PC-9 (cell line): Measurements from ENCODE around the gene KPNA6. TPM values are rescaled to one million over a fixed set of nuclear protein-coding genes. Genes with fewer than 3 reads are reported as not detected.
"Not testable (repeated sequence)": the region's sequence is repeated elsewhere in the genome, so short reads cannot be mapped to it uniquely, and the experiment has no call there.

ENCODE experiments used
- BruUV-seq: library from RNA; stranded (reverse); fragments of 400-500 nt; replicated peaks from 2 replicates; lab custom pipeline; 2021; lab: Mats Ljungman, UMichigan
- CTCF ChIA-PET: fragments of 300-600 bp; sonication (Branson Sonifier 250); formaldehyde crosslinking; loops from one replicate; lab custom pipeline; 2022; ENCODE audit warnings: antibody characterized with exemption; lab: Charles Lee
- POLR2A ChIA-PET: fragments of 300-600 bp; sonication (Branson Sonifier 250); formaldehyde crosslinking; loops from one replicate; lab custom pipeline; 2022; ENCODE audit warnings: antibody characterized with exemption; ENCODE audit not compliant: unreplicated experiment; lab: Charles Lee
- DNase-seq, 2 experiments: peaks; one replicate each; pipeline versions ENCODE4 v3.0.0 to v3.0.0-alpha.2; 2015 to 2022; ENCODE audit warnings: mixed read lengths in 1 of 2
- H2AFZ ChIP-seq: fragments of 200-600 bp; sonication (generic); 2 replicates; pipeline ENCODE4 v1.8.1; 2017; ENCODE audit warnings: antibody characterized with exemption
- H3F3A ChIP-seq: fragments of 200-600 bp; sonication (generic); 2 replicates; pipeline ENCODE4 v1.8.1; 2017; ENCODE audit warnings: antibody characterized with exemption, mild to moderate bottlenecking, low read depth; ENCODE audit not compliant: insufficient read depth
- H3K27ac ChIP-seq: fragments of 200-600 bp; sonication (generic); 2 replicates; pipeline ENCODE4 v1.6.1; 2016; ENCODE audit warnings: mixed run types
- H3K27me3 ChIP-seq: fragments of 200-600 bp; sonication (generic); 2 replicates; pipeline ENCODE4 v1.6.1; 2016; ENCODE audit warnings: low read depth, mixed run types; ENCODE audit not compliant: insufficient read depth
- H3K36me3 ChIP-seq: fragments of 200-600 bp; sonication (generic); 2 replicates; pipeline ENCODE4 v1.6.1; 2016; ENCODE audit warnings: low read depth, mixed run types
- H3K4me1 ChIP-seq: fragments of 200-600 bp; sonication (generic); replicated peaks from 2 replicates; pipeline ENCODE4 v1.6.1; 2016; ENCODE audit warnings: mixed run types; ENCODE audit not compliant: insufficient read depth
- H3K4me2 ChIP-seq: fragments of 200-600 bp; sonication (generic); 2 replicates; pipeline ENCODE4 v1.6.1; 2017; ENCODE audit warnings: mixed run types
- H3K4me3 ChIP-seq: fragments of 200-600 bp; sonication (generic); 2 replicates; pipeline ENCODE4 v1.6.1; 2016; ENCODE audit warnings: mixed run types
- H3K79me2 ChIP-seq: fragments of 200-600 bp; sonication (generic); 2 replicates; pipeline ENCODE4 v1.6.1; 2017; ENCODE audit warnings: low read depth, mixed run types
- H3K9me2 ChIP-seq: fragments of 200-600 bp; sonication (generic); 2 replicates; pipeline ENCODE4 v1.8.1; 2017; ENCODE audit warnings: mild to moderate bottlenecking; ENCODE audit not compliant: insufficient read depth
- H3K9me3 ChIP-seq: fragments of 200-600 bp; sonication (generic); 2 replicates; pipeline ENCODE4 v1.8.1; 2016; ENCODE audit warnings: low read depth; ENCODE audit not compliant: insufficient read depth
- H4K20me1 ChIP-seq: fragments of 200-600 bp; sonication (generic); 2 replicates; pipeline ENCODE4 v1.8.1; 2017; ENCODE audit not compliant: insufficient read depth
- CTCF ChIP-seq: fragments of 200-600 bp; sonication (generic); conservative IDR thresholded peaks from 2 replicates; pipeline ENCODE4 v1.6.1; 2017; ENCODE audit warnings: mixed run types, antibody characterized with exemption, mild to moderate bottlenecking, moderate library complexity
- EZH2 ChIP-seq: fragments of 200-600 bp; sonication (generic); IDR thresholded peaks from 2 replicates; pipeline ENCODE4 v1.8.0; 2017; ENCODE audit warnings: antibody characterized with exemption, low read depth
- intact Hi-C: fragments of 100-400 bp; cut with micrococcal nuclease; formaldehyde crosslinking; loops from one replicate; pipeline ENCODE4 v1.10.0; 2022; ENCODE audit not compliant: unreplicated experiment
- total RNA-seq: library from RNA; stranded (reverse); gene quantifications from 2 replicates; pipeline ENCODE4 v1.2.3, GENCODE V29; 2021

KPNA6 gene
- total RNA-seq, 1 experiment from 2014 or later: 89.9 TPM

DNA sequence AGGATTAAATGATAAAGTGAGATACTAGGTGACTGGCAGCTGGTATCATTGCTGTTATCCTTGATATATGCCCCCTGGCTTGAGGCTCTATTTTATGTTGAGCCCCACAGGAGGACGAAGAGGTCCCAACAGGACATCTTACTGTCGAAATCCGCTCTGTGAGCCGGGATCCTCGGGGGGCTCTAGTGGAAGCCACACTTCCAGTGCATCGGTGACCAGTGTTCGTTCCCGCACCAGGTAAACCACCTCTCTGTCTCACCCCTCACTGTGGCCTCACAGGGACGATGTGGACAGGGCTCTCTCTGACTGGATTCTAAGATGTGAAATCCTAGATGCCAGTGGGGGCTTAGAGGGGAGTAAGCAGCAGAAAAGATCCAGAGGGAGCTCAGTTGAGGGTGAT, 33.0 kb upstream of the KPNA6 start:
- Histone ChIP-seq H3K4me1 (peaks cover 16% of the 10 kb centered on the region), H3K79me2 (peaks cover 12% of the 10 kb centered on the region; the same call in 1 of the 2 replicates), H3K27me3 (no peaks in the 10 kb centered on the region), H3K4me3 (no peak overlapping the region), H3K36me3 (no peaks in the 10 kb centered on the region), H2AFZ (no peak overlapping the region), H3F3A (peaks cover 9% of the 10 kb centered on the region; the same call in 1 of the 2 replicates), H3K9me3 (no peaks in the 10 kb centered on the region), H3K9me2 (no peaks in the 10 kb centered on the region), H3K27ac (no peak overlapping the region), H3K4me2 (no peak overlapping the region), H4K20me1 (peaks cover 7% of the 10 kb centered on the region; the same call in 1 of the 2 replicates)
- DNase-seq: no peak
- intact Hi-C loops: loop anchor here (5.0 to 10.0 kb wide), 2 partner anchors 32 to 100 kb away; partner anchors contain the start of genes KPNA6 and TXLNA
- TF ChIP-seq CTCF (no peak), EZH2 (no peak)
- CTCF ChIA-PET: no interaction called here
- no TSS peak for BruUV-seq
- POLR2A ChIA-PET: no interaction called here

- BruUV-seq: no TSS peak
- H3K27ac ChIP-seq: no peak overlapping the region
- H3K4me3 ChIP-seq: no peak overlapping the region
- H4K20me1 ChIP-seq: peaks cover 7% of the 10 kb centered on the region; the same call in 1 of the 2 replicates
- H3F3A ChIP-seq: peaks cover 1% of the 10 kb centered on the region; the same call in 1 of the 2 replicates
- intact Hi-C loops: loop anchor here (10.0 kb wide), 1 partner anchor 97 kb away; the partner anchor contains the start of gene TXLNA
- H3K79me2 ChIP-seq: peaks cover 12% of the 10 kb centered on the region; the same call in 1 of the 2 replicates
- H3K36me3 ChIP-seq: no peaks in the 10 kb centered on the region
- H3K9me2 ChIP-seq: no peaks in the 10 kb centered on the region
- DNase-seq: no peak
- H3K4me1 ChIP-seq: peaks cover 7% of the 10 kb centered on the region; the same call in 1 of the 2 replicates
- no peak overlapping the region for H2AFZ ChIP-seq
- H3K4me2 ChIP-seq: no peak overlapping the region
- TF ChIP-seq EZH2: no peak
- TF ChIP-seq CTCF: no peak
- H3K27me3 ChIP-seq: no peaks in the 10 kb centered on the region
- CTCF ChIA-PET: no interaction called here
- POLR2A ChIA-PET: no interaction called here
- H3K9me3 ChIP-seq: no peaks in the 10 kb centered on the region
Measured at GRCh38 chr1:32077451-32077850, 30.4 kb upstream of the KPNA6 start.

GRCh38 chr1:32082022-32082421, 25.8 kb upstream of the KPNA6 start:
- POLR2A ChIA-PET: no interaction called here
- Histone ChIP-seq H3K27ac (no peak overlapping the region), H3K36me3 (peaks cover 11% of the 10 kb centered on the region), H3K4me1 (no peaks in the 10 kb centered on the region), H2AFZ (no peak overlapping the region), H3F3A (0 out of 2 replicates have a peak, but pooled peaks cover 5% of the 10 kb centered on the region), H3K9me3 (no peaks in the 10 kb centered on the region), H3K4me2 (no peak overlapping the region), H3K4me3 (no peak overlapping the region), H3K27me3 (no peaks in the 10 kb centered on the region), H3K79me2 (no peaks in the 10 kb centered on the region), H3K9me2 (no peaks in the 10 kb centered on the region), H4K20me1 (no peaks in the 10 kb centered on the region)
- DNase-seq: no peak
- TF ChIP-seq CTCF (no peak), EZH2 (no peak)
- intact Hi-C loops: no loop called here
- BruUV-seq: no TSS peak
- CTCF ChIA-PET: no interaction called here

DNA sequence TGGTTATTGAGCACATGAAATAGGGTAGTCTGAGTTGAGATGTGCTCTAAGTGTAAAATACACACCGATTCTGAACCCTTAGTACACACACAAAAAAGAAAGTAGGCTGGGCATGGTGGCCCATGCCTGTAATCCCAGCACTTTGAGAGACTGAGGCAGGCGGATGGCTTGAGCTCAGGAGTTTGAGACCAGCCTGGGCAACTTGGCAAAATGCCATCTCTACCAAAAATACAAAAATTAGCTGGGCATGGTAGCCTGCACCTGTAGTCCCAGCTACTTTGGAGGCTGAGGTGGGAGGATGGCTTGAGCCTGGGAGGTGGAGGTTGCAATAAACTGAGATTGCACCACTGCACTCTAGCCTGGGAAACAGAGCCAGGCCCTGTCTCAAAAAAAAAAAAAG, 21.5 kb upstream of the KPNA6 start:
- H3K4me1 ChIP-seq, H3K79me2 ChIP-seq, H3F3A ChIP-seq, H4K20me1 ChIP-seq, H3K4me2 ChIP-seq, H3K27ac ChIP-seq, H3K4me3 ChIP-seq, H3K9me3 ChIP-seq, POLR2A ChIA-PET, DNase-seq, CTCF ChIA-PET, H2AFZ ChIP-seq, BruUV-seq, H3K27me3 ChIP-seq, intact Hi-C loops, H3K9me2 ChIP-seq: not testable (repeated sequence)
- peaks cover 11% of the 10 kb centered on the region for H3K36me3 ChIP-seq
